NCI-H1105 (cell line): Measurements from ENCODE around the gene EPHA4.

Experiments used
- DNase-seq: peaks from one replicate; lab custom pipeline; 2025; lab: John Stamatoyannopoulos, UW

Gene EPHA4

GRCh38 chr2:221571551-221572218 lies 419 bp downstream of the EPHA4 start:
- peak; percentile 24 for DNase-seq

- DNase-seq = no peak
Measured at GRCh38 chr2:221571025-221571550, 1.0 kb downstream of the EPHA4 start.

GRCh38 chr2:221570321-221570935 lies 1.7 kb downstream of the EPHA4 start:
- DNase-seq = peak; percentile 35

GRCh38 chr2:221569871-221570270 lies 2.2 kb downstream of the EPHA4 start:
- no peak for DNase-seq

- DNase-seq = no peak
Measured at GRCh38 chr2:221569425-221569845, 2.7 kb downstream of the EPHA4 start.

GRCh38 chr2:221568299-221568698 lies 3.8 kb downstream of the EPHA4 start:
- DNase-seq = no peak

GRCh38 chr2:221567809-221568208 lies 4.3 kb downstream of the EPHA4 start:
- no peak for DNase-seq

GRCh38 chr2:221567231-221567760 lies 4.8 kb downstream of the EPHA4 start:
- no peak for DNase-seq

GRCh38 chr2:221563270-221563985 lies 8.7 kb downstream of the EPHA4 start:
- no peak for DNase-seq

- DNase-seq = no peak
Measured at GRCh38 chr2:221562226-221562625, 9.9 kb downstream of the EPHA4 start.

- no peak for DNase-seq
Measured at GRCh38 chr2:221561770-221562169, 10.3 kb downstream of the EPHA4 start.

GRCh38 chr2:221559991-221560390 lies 12.1 kb downstream of the EPHA4 start:
- no peak for DNase-seq

GRCh38 chr2:221558107-221558506 lies 14.0 kb downstream of the EPHA4 start:
- no peak for DNase-seq

GRCh38 chr2:221555494-221555846 lies 16.6 kb downstream of the EPHA4 start:
- no peak for DNase-seq

GRCh38 chr2:221554769-221555493 lies 17.2 kb downstream of the EPHA4 start:
- DNase-seq = no peak

GRCh38 chr2:221553333-221553732 lies 18.8 kb downstream of the EPHA4 start:
- DNase-seq = no peak

GRCh38 chr2:221552291-221552690 lies 19.8 kb downstream of the EPHA4 start:
- peak; percentile 48 for DNase-seq

- no peak for DNase-seq
Measured at GRCh38 chr2:221551864-221552263, 20.2 kb downstream of the EPHA4 start.

- no peak for DNase-seq
Measured at GRCh38 chr2:221549143-221549542, 23.0 kb downstream of the EPHA4 start.

GRCh38 chr2:221546505-221547225 lies 25.4 kb downstream of the EPHA4 start:
- DNase-seq = no peak

- DNase-seq = no peak
Measured at GRCh38 chr2:221541131-221541735, 30.9 kb downstream of the EPHA4 start.
